Measurements from ENCODE around the gene GPR52. TPM values are rescaled to one million over a fixed set of nuclear protein-coding genes. Genes with fewer than 3 reads are reported as not detected.

GPR52 gene
- total RNA-seq, 1 donor from 2014 or later: 0.67 TPM

GRCh38 chr1:174448974-174449373, 1.2 kb downstream of the GPR52 start:
- TF ChIP-seq CTCF (IDR thresholded peaks at IDR 0.05; ENCODE audit: unreplicated experiment): no peak

GRCh38 chr1:174451408-174451807, 3.6 kb downstream of the GPR52 start:
- Mint-ChIP-seq H3K27ac (ENCODE audit: unreplicated experiment) (no peak overlapping the region), H3K36me3 (ENCODE audit: low read depth, unreplicated experiment) (no peaks in the 10 kb centered on the region), H3K4me1 (ENCODE audit: unreplicated experiment) (peaks cover 10% of the 10 kb centered on the region), H3K27me3 (ENCODE audit: unreplicated experiment) (peaks cover 4% of the 10 kb centered on the region), H3K4me3 (ENCODE audit: unreplicated experiment) (no peak overlapping the region), H3K9me3 (ENCODE audit: unreplicated experiment) (no peaks in the 10 kb centered on the region)
- no peak for TF ChIP-seq CTCF (IDR thresholded peaks at IDR 0.05; ENCODE audit: unreplicated experiment)
- DNase-seq (ENCODE audit: low spot score): no peak

More at GRCh38 chr1:174448974-174449373, 1.2 kb downstream of the GPR52 start:
- Mint-ChIP-seq H3K4me3 (ENCODE audit: unreplicated experiment) (no peak overlapping the region), H3K27me3 (ENCODE audit: unreplicated experiment) (peaks cover 4% of the 10 kb centered on the region), H3K4me1 (ENCODE audit: unreplicated experiment) (peaks cover 10% of the 10 kb centered on the region), H3K9me3 (ENCODE audit: unreplicated experiment) (no peaks in the 10 kb centered on the region), H3K36me3 (ENCODE audit: low read depth, unreplicated experiment) (no peaks in the 10 kb centered on the region), H3K27ac (ENCODE audit: unreplicated experiment) (peak overlapping the region; percentile 74)
- no peak for DNase-seq (ENCODE audit: low spot score)

- DNase-seq (ENCODE audit: low spot score): no peak
- Mint-ChIP-seq H3K4me3 (ENCODE audit: unreplicated experiment) (no peak overlapping the region), H3K36me3 (ENCODE audit: low read depth, unreplicated experiment) (no peaks in the 10 kb centered on the region), H3K9me3 (ENCODE audit: unreplicated experiment) (no peaks in the 10 kb centered on the region), H3K27me3 (ENCODE audit: unreplicated experiment) (peaks cover 1% of the 10 kb centered on the region), H3K4me1 (ENCODE audit: unreplicated experiment) (no peaks in the 10 kb centered on the region), H3K27ac (ENCODE audit: unreplicated experiment) (no peak overlapping the region)
- TF ChIP-seq CTCF (IDR thresholded peaks at IDR 0.05; ENCODE audit: unreplicated experiment): no peak
Observed at GRCh38 chr1:174465855-174466254, 18.1 kb downstream of the GPR52 start.

GRCh38 chr1:174466607-174467006, 18.8 kb downstream of the GPR52 start:
- H3K36me3 Mint-ChIP-seq (ENCODE audit: low read depth, unreplicated experiment): no peaks in the 10 kb centered on the region
- H3K27me3 Mint-ChIP-seq (ENCODE audit: unreplicated experiment): peaks cover 1% of the 10 kb centered on the region
- H3K9me3 Mint-ChIP-seq (ENCODE audit: unreplicated experiment): no peaks in the 10 kb centered on the region
- H3K4me1 Mint-ChIP-seq (ENCODE audit: unreplicated experiment): no peaks in the 10 kb centered on the region
- no peak overlapping the region for H3K4me3 Mint-ChIP-seq (ENCODE audit: unreplicated experiment)
- DNase-seq (ENCODE audit: low spot score): no peak
- TF ChIP-seq CTCF (IDR thresholded peaks at IDR 0.05; ENCODE audit: unreplicated experiment): no peak
- no peak overlapping the region for H3K27ac Mint-ChIP-seq (ENCODE audit: unreplicated experiment)

GRCh38 chr1:174469052-174469451, 21.3 kb downstream of the GPR52 start:
- DNase-seq (ENCODE audit: low spot score): no peak
- peaks cover 11% of the 10 kb centered on the region for H3K4me1 Mint-ChIP-seq (ENCODE audit: unreplicated experiment)
- no peak for TF ChIP-seq CTCF (IDR thresholded peaks at IDR 0.05; ENCODE audit: unreplicated experiment)
- no peak overlapping the region for H3K27ac Mint-ChIP-seq (ENCODE audit: unreplicated experiment)
- H3K27me3 Mint-ChIP-seq (ENCODE audit: unreplicated experiment): no peaks in the 10 kb centered on the region
- H3K9me3 Mint-ChIP-seq (ENCODE audit: unreplicated experiment): no peaks in the 10 kb centered on the region
- H3K4me3 Mint-ChIP-seq (ENCODE audit: unreplicated experiment): no peak overlapping the region
- H3K36me3 Mint-ChIP-seq (ENCODE audit: low read depth, unreplicated experiment): no peaks in the 10 kb centered on the region
